Amniotic stem cell (primary cell): ENCODE measurements around the gene SPATA13.
"Not testable (repeated sequence)": the region's sequence is repeated elsewhere in the genome, so short reads cannot be mapped to it uniquely, and the experiment has no call there.

Experiments
- DNase-seq: peaks from one replicate; lab custom pipeline; 2025; lab: John Stamatoyannopoulos, UW

SPATA13 gene

GRCh38 chr13:24160458-24161009 is at the start of gene SPATA13:
TSS of gene SPATA13 (plus strand) at chr13:24160720. CDS start at chr13:24222930, 62,210 bp downstream.
- peak; percentile 84 for DNase-seq

GRCh38 chr13:24112791-24113190 is 47.7 kb upstream of the SPATA13 start:
- DNase-seq = no peak

GRCh38 chr13:24115671-24116070 is 44.8 kb upstream of the SPATA13 start:
- no peak for DNase-seq

- DNase-seq = no peak
These were observed 44.4 kb upstream of the SPATA13 start for GRCh38 chr13:24116131-24116530.

- no peak for DNase-seq
These were observed 41.9 kb upstream of the SPATA13 start for GRCh38 chr13:24118576-24118975.

DNA sequence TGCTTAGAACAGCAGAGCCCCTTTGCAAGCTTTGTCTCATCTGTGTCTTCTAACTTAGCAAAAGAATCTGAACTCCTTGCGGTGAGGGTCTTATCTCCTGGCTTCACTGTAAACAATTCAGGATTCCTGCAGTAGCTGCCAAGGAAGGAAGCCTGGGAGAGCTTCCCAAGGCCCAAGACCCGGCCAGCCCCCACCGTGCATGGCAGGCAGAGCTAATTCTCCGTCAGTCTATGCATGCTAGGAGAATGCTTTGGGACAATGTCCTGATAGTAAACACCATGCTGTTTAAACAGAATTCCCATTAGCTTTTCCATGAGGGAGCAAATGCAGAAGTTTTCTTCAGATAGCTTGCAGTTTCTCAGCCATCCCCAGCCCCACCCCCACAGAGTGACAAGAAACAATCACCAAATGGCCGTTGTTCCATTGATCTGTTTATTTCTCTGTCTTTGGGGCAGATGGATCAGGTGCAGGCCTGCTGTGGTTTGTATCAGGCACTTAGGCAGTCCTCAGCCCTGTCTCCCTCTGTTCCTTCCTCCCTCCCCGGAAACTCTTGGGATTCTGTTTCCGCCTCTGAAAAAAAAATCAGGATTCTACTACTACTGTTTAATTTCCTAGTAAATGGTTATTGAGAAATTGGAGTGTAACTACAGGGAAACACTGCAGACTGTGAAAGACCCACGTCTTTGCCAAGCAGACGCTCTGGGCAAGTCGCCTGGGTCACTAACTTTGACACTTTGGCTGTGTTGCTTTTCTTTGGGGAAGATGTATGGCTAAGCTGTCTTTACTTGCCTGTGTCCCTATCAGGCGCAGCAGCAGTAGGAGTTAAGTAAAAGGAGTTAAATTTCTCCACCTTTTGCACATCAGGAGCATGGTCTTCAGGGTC is 40.7 kb upstream of the SPATA13 start:
- DNase-seq = no peak

DNA sequence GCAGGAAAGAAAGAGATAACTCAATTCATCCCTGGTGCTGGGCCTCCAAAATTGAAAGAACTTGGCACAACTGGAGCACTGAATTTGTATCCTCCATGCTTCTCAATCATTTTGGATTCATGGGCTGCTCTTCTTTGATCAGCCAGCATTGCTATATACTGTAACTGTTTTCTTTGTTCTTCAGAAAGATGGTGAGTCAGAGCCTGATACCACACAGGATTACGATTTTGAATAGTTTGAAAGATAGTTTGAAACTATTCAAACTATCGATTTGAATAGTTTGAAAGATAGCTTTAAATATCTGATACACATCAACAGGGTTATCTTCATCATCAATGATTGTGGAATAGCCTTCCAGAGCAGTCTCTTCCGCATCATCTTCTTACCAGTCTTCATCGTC is 38.5 kb upstream of the SPATA13 start:
- DNase-seq = not testable (repeated sequence)

- no peak for DNase-seq
These were observed 38.0 kb upstream of the SPATA13 start for GRCh38 chr13:24122569-24122968.

- DNase-seq = no peak
These were observed 36.8 kb upstream of the SPATA13 start for GRCh38 chr13:24123761-24124160.

GRCh38 chr13:24124789-24125476 is 35.6 kb upstream of the SPATA13 start:
- DNase-seq = no peak

DNA sequence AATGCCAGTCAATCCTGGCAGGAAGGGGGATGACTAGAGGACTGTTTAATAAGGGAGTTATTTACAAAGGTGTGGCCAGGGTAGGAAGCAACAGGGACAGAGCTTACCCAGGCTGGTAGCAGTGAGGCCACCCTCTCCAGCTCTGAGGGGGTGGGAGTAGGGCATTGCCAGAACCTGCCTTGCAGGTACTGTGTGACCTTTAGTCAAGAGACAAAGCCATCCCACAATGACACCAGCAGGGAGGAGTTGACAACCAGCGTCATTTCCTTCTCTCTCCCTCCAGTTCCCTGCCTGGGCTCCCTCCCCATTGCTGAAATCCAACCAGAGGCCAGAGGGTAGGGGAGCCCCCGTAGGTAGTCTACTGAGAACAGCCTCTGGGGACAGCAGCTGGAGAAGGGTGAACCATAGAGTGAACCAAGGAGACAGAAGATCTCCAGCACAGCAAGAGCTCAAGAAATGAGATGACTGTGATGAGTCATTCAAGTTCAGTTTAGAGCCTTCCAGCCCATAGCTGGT is 33.3 kb upstream of the SPATA13 start:
- DNase-seq = no peak

- no peak for DNase-seq
These were observed 32.4 kb upstream of the SPATA13 start for GRCh38 chr13:24128112-24128511.

- no peak for DNase-seq
These were observed 31.6 kb upstream of the SPATA13 start for GRCh38 chr13:24128962-24129361.

DNA sequence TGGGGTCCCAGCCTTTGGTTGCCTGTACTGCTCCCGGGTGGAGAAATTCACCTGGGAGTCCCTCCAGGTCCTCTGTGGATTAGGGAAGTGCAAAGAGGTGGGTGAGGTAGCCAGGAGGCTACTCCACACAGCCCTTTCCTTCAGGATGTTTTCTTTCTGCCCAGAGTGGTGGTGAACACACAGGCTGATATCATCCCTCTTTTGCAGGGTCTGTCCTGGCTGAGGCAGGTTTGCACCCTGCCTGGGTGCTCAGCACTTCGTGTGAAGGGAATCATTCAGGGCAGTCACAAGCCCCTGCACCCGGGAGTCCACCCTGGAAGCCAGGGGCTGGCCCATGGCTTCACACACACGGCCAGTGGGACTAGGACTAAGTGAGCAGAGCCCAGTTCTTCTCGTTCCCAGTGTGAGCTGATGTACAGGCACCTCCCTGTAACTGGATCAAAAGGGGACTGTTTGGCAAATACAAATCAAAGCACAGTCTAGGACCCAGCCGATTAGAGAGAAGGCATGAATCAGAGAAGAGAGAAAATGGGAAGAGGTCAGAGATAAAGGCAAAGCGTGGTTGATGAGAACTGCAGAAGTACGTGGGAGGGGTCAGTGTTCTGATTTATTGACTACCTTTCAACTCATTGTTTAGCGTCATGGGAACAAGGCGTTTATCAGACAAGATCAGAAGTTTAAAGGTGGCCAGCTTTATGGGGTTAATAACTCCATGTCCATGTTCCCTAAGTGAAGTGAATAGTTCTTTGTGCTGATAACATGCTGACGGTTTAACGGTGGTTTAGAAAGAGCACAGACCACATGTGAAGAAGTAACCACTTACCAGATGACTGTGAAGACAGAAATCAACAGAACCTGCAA is 30.4 kb upstream of the SPATA13 start:
- no peak for DNase-seq

- DNase-seq = no peak
These were observed 28.8 kb upstream of the SPATA13 start for GRCh38 chr13:24131749-24132148.

DNA sequence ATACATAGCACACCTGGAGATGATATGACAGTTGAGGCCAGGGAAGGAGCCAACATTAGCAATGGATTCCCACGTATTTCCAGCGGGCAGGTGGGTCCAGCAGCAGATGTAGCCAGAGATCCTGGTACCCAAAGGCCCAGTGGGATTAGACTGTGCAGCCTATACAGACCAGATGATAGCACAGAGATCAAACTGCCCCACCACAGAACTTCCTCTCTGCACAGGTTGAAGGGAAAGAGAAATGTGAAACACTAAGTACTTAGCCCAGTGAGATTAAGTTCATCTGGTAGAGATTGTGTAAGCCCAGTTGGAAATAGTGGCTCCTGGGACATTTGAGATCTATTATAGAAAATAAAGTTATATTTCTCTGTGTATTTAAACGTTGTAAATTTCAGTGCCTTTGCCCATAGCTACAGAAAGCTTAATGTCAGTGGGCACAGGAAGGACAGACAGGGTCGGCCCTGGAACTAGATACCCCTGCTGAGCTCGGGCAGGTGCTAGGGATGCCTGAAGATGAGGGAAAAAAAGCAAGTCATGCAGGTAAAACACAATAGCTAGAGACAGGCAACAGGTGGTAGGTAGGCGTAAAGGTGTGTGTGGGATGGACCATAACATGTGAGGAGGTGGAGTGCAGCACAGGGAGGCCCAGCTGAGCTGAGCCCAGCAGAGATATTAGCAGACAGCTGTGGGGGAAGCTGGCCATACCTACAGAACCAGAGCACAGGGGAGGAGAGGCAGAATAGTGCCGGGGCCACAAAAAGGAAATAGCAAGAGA is 27.3 kb upstream of the SPATA13 start:
- DNase-seq = no peak

DNA sequence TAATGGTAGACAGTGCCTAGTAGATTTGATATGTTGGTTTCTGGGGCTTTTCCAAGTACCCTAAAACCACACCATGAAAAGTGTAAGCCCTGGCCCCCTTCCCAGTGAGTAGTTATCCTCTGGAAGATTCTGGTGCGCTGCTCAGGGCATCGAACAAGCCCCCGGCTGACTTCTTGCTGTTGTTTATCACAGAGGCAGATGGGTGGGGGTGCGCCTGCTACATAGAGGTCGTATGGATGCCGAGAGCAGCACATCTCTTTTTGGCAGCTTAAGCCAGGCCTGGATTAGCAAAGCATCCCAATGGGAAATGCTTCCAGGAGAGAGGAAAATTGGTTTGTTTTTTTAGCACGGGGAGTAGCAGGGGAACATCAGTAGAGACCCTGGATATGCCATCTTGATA is 26.3 kb upstream of the SPATA13 start:
- no peak for DNase-seq

GRCh38 chr13:24134757-24135156 is 25.8 kb upstream of the SPATA13 start:
- DNase-seq = no peak

DNA sequence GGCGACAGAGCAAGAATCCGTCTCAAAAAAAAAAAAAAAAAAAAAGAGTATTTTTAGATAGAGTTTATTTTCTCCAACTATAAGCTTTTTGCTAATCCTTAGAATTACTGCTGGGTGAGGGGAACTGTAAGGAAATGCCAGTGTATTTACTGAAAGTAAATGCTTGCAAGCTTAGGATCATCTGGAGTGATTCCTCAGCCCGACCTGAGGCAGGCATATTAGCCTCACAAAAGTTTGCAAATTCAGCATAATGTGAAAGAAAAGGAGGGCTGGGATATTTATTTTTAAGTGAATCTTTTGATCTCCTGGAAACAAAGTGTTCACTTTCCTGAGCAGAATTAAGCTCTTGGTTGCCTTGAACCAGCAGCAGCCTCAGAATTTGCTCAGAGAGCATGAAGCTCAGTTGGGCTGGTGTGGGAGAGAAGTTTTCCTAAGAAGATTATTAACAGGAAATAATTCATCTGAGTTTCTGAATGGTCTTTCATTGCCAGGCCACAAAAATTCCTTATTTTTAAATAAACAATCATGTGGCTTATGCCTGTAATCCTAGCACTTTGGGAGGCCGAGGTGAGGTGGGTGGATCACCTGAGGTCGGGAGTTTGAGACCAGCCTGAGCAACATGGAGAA is 24.7 kb upstream of the SPATA13 start:
- no peak for DNase-seq

DNA sequence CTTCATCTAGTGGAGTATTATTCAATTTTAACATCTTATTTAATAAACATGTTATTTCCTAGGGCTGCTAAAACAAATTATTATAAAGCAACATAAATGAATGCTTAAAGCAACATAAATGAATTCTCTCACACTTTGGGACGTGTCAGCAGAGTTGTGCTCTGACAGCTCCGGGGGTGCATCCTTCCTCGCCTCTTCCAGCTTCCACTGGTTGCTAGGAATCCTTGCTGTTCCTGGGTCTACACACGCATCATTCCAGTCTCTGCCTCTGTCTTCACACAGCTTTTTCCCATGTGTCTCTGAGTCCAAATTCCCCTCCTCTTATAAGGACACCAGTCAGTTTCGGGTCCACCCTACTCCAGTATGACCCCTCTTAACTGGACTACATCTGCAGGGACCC is 21.6 kb upstream of the SPATA13 start:
- no peak for DNase-seq
